Upper lobe of left lung (tissue), 6 donors: ENCODE data around the gene SLC44A2. TPM values are rescaled to one million over a fixed set of nuclear protein-coding genes. Genes with fewer than 3 reads are reported as not detected.

ENCODE experiments used
- ATAC-seq, 2 donors: fragments of 200-7000 bp; cut with Tn5 transposase; one replicate each; pipeline ENCODE4 v1.9.1; 2022; ENCODE audit warnings: mild to moderate bottlenecking in 2 of 2, moderate library complexity in 2 of 2; ENCODE audit not compliant: low FRiP score in 2 of 2
- DNase-seq, 2 donors: peaks; one replicate each; pipeline ENCODE4 v3.0.0-alpha.2; 2019 to 2020
- H3K27ac ChIP-seq, 4 donors: fragments of 200-600 bp; sonication (generic); one replicate each; pipeline ENCODE4 v1.5.1; 2016 to 2019
- H3K27me3 ChIP-seq, 4 donors: fragments of 200-600 bp; sonication (generic); one replicate each; pipeline ENCODE4 v1.5.1; 2017 to 2019
- H3K36me3 ChIP-seq, 4 donors: fragments of 200-600 bp; sonication (generic); one replicate each; pipeline ENCODE4 v1.5.1; 2016 to 2019
- H3K4me1 ChIP-seq, 4 donors: fragments of 200-600 bp; sonication (generic); one replicate each; pipeline ENCODE4 v1.5.1; 2018 to 2019
- H3K4me3 ChIP-seq, 4 donors: fragments of 200-600 bp; sonication (generic); one replicate each; pipeline ENCODE4 v1.5.1; 2017 to 2019; ENCODE audit warnings: mild to moderate bottlenecking in 2 of 4, moderate library complexity in 1 of 4
- H3K9me3 ChIP-seq, 4 donors: fragments of 200-600 bp; sonication (generic); one replicate each; pipeline ENCODE4 v1.5.1; 2018 to 2019
- CTCF ChIP-seq, 6 experiments: fragments of 450-650 bp in 4 of 6; fragments of 200-600 bp in 2 of 6; sonication (generic) in 2 of 6; IDR thresholded peaks; one replicate each; pipeline ENCODE4 v1.5.1; 2016 to 2019; ENCODE audit warnings: antibody characterized with exemption in 6 of 6
- EP300 ChIP-seq, 4 donors: sonication (generic); formaldehyde crosslinking; IDR thresholded peaks; one replicate each; pipeline ENCODE4 v1.5.1; 2017; ENCODE audit warnings: antibody characterized with exemption in 4 of 4, control low read depth in 2 of 4
- POLR2A ChIP-seq, 4 donors: fragments of 450-650 bp; IDR thresholded peaks; one replicate each; pipeline ENCODE4 v1.5.1; 2016 to 2017; ENCODE audit warnings: antibody characterized with exemption in 4 of 4, mild to moderate bottlenecking in 2 of 4
- POLR2AphosphoS5 ChIP-seq, 2 donors: sonication (generic); formaldehyde crosslinking; IDR thresholded peaks; one replicate each; pipeline ENCODE4 v1.5.1; 2017; ENCODE audit warnings: antibody characterized with exemption in 2 of 2
- WGBS, 2 donors: methylation state at CpG; one replicate each; pipeline ENCODE4 v1.1.5; 2017 to 2018; 5-methylcytosine and 5-hydroxymethylcytosine counted together
- total RNA-seq, 6 donors: library from RNA; depleted of rRNA in 4 of 6; stranded (reverse); fragments of >200 nt in 4 of 6; gene quantifications; one replicate each; pipeline versions ENCODE4 v1.1.0 to v1.2.1, GENCODE V29; 2016 to 2021
- donor health status: DM: no; HTN: no; CAD: no; lungs with moderate emphysema.
- donor health status: DM: no; HTN: yes; CAD: no; lungs with severe emphysema.

SLC44A2 gene
- total RNA-seq, 6 donors from 2014 or later = 117 to 333 (median 197) TPM

GRCh38 chr19:10654610-10655456 lies 29.5 kb downstream of the SLC44A2 start:
- Histone ChIP-seq H3K4me1 (peaks cover 36 to 64% (median 49%) of the 10 kb centered on the region in 4 donors), H3K27me3 (no peaks in the 10 kb centered on the region), H3K36me3 (peaks cover 0 to 6% (median 3%) of the 10 kb centered on the region in 4 donors), H3K27ac (peak overlapping the region; percentile 94 to 99 (median 98)), H3K4me3 (peak overlapping the region; percentile 85 to 100 (median 94)), H3K9me3 (no peaks in the 10 kb centered on the region)
- WGBS, 2 donors = 1% methylated on average over 7 to 41 of the region's 73 CpGs
- peak in 1 of 2 donors; percentile 55 for ATAC-seq
- DNase-seq = no peak
- TF ChIP-seq EP300 (IDR thresholded peaks at IDR 0.05) (no peak), POLR2AphosphoS5 (IDR thresholded peaks at IDR 0.05) (no peak), POLR2A (IDR thresholded peaks at IDR 0.05) (no peak), CTCF (IDR thresholded peaks at IDR 0.05) (no peak)

- TF ChIP-seq POLR2A (IDR thresholded peaks at IDR 0.05) = no peak
- TF ChIP-seq CTCF (IDR thresholded peaks at IDR 0.05) = no peak
- TF ChIP-seq EP300 (IDR thresholded peaks at IDR 0.05) = no peak
- TF ChIP-seq POLR2AphosphoS5 (IDR thresholded peaks at IDR 0.05) = no peak
- peaks cover 0 to 6% (median 3%) of the 10 kb centered on the region in 4 donors for H3K36me3 ChIP-seq
- H3K4me3 ChIP-seq = peak overlapping the region in 3 of 4 donors; percentile 89 to 100 (median 98)
- DNase-seq = no peak
- peaks cover 44 to 73% (median 58%) of the 10 kb centered on the region in 4 donors for H3K4me1 ChIP-seq
- no peaks in the 10 kb centered on the region for H3K27me3 ChIP-seq
- H3K9me3 ChIP-seq = no peaks in the 10 kb centered on the region
- ATAC-seq = no peak
- H3K27ac ChIP-seq = peak overlapping the region; percentile 94 to 99 (median 98)
- 5 to 6% methylated on average over 11 to 16 of the region's 16 CpGs for WGBS, 2 donors
Measured at GRCh38 chr19:10655457-10656312, 30.3 kb downstream of the SLC44A2 start.

- ATAC-seq (no peak), DNase-seq (no peak)
- H3K4me1 ChIP-seq = peaks cover 47 to 88% (median 66%) of the 10 kb centered on the region in 4 donors
- H3K27me3 ChIP-seq = no peaks in the 10 kb centered on the region
- H3K9me3 ChIP-seq = no peaks in the 10 kb centered on the region
- 76 to 85% methylated on average over 5 of the region's 5 CpGs for WGBS, 2 donors
- TF ChIP-seq CTCF (IDR thresholded peaks at IDR 0.05) (no peak), EP300 (IDR thresholded peaks at IDR 0.05) (no peak), POLR2A (IDR thresholded peaks at IDR 0.05) (no peak), POLR2AphosphoS5 (IDR thresholded peaks at IDR 0.05) (no peak)
- peak overlapping the region in 1 of 4 donors; percentile 14 for H3K27ac ChIP-seq
- H3K36me3 ChIP-seq = peaks cover 0 to 8% (median 0%) of the 10 kb centered on the region in 4 donors
- H3K4me3 ChIP-seq = no peak overlapping the region
Measured at GRCh38 chr19:10660346-10660745, 35.0 kb downstream of the SLC44A2 start.

- TF ChIP-seq CTCF (IDR thresholded peaks at IDR 0.05) = no peak
- TF ChIP-seq POLR2A (IDR thresholded peaks at IDR 0.05) = no peak
- TF ChIP-seq EP300 (IDR thresholded peaks at IDR 0.05) = no peak
- no peak for TF ChIP-seq POLR2AphosphoS5 (IDR thresholded peaks at IDR 0.05)
- H3K4me1 ChIP-seq = peaks cover 36 to 78% (median 52%) of the 10 kb centered on the region in 4 donors
- DNase-seq (peak in 1 of 2 donors; percentile 48), ATAC-seq (peak in 1 of 2 donors; percentile 65)
- WGBS, 2 donors = 67 to 83% methylated on average over 1 of the region's 1 CpG
- H3K27me3 ChIP-seq = no peaks in the 10 kb centered on the region
- H3K27ac ChIP-seq = no peak overlapping the region
- no peak overlapping the region for H3K4me3 ChIP-seq
- no peaks in the 10 kb centered on the region for H3K9me3 ChIP-seq
- H3K36me3 ChIP-seq = peaks cover 0 to 8% (median 2%) of the 10 kb centered on the region in 4 donors
Measured at GRCh38 chr19:10661946-10662345, 36.6 kb downstream of the SLC44A2 start.
